Ascending aorta (tissue), 2 donors: Measurements from ENCODE around the gene GRAMD1A. TPM values are rescaled to one million over a fixed set of nuclear protein-coding genes. Genes with fewer than 3 reads are reported as not detected.
A peak's percentile ranks its signal among the peaks of the same experiment; 100 is the strongest.
"Not testable (repeated sequence)": the region's sequence is repeated elsewhere in the genome, so short reads cannot be mapped to it uniquely, and the experiment has no call there.

Experiments used
- DNase-seq, 2 donors: peaks; one replicate each; pipeline ENCODE4 v3.0.0-alpha.2; 2019; ENCODE audit warnings: low spot score in 2 of 2
- H3K27ac ChIP-seq, 2 donors: fragments of 200-600 bp; sonication (generic); one replicate each; pipeline ENCODE4 v1.5.1; 2016 to 2017; ENCODE audit warnings: mild to moderate bottlenecking in 1 of 2
- H3K27me3 ChIP-seq: fragments of 200-600 bp; sonication (generic); one replicate; pipeline ENCODE4 v1.5.1; 2017
- H3K36me3 ChIP-seq, 2 donors: fragments of 200-600 bp; sonication (generic); one replicate each; pipeline ENCODE4 v1.5.1; 2016
- H3K4me1 ChIP-seq, 2 donors: fragments of 200-600 bp; sonication (generic); one replicate each; pipeline ENCODE4 v1.5.1; 2016 to 2017; ENCODE audit warnings: mild to moderate bottlenecking in 1 of 2
- H3K4me3 ChIP-seq, 2 donors: fragments of 200-600 bp; sonication (generic); one replicate each; pipeline ENCODE4 v1.5.1; 2016 to 2017; ENCODE audit warnings: mild to moderate bottlenecking in 1 of 2
- H3K9me3 ChIP-seq, 2 donors: fragments of 200-600 bp; sonication (generic); one replicate each; pipeline ENCODE4 v1.5.1; 2016
- intact Hi-C: fragments of 100-400 bp; cut with DNase I; formaldehyde crosslinking; loops from one replicate; pipeline ENCODE4 v1.15.1; 2023
- total RNA-seq: library from RNA; depleted of rRNA; stranded (reverse); fragments of >200 nt; gene quantifications from one replicate; pipeline ENCODE4 v1.1.0, GENCODE V29; 2016
- TF ChIP-seq, protein P1 (sequence below), 3 experiments: fragments of 200-600 bp in 2 of 3; fragments of 450-650 bp in 1 of 3; sonication (generic) in 2 of 3; IDR thresholded peaks; one replicate each; pipeline ENCODE4 v1.5.1; 2016 to 2019; ENCODE audit warnings: antibody characterized with exemption in 3 of 3, mild to moderate bottlenecking in 1 of 3, moderate library complexity in 1 of 3

Gene GRAMD1A
- total RNA-seq, 1 donor from 2014 or later, result 103 TPM

DNA sequence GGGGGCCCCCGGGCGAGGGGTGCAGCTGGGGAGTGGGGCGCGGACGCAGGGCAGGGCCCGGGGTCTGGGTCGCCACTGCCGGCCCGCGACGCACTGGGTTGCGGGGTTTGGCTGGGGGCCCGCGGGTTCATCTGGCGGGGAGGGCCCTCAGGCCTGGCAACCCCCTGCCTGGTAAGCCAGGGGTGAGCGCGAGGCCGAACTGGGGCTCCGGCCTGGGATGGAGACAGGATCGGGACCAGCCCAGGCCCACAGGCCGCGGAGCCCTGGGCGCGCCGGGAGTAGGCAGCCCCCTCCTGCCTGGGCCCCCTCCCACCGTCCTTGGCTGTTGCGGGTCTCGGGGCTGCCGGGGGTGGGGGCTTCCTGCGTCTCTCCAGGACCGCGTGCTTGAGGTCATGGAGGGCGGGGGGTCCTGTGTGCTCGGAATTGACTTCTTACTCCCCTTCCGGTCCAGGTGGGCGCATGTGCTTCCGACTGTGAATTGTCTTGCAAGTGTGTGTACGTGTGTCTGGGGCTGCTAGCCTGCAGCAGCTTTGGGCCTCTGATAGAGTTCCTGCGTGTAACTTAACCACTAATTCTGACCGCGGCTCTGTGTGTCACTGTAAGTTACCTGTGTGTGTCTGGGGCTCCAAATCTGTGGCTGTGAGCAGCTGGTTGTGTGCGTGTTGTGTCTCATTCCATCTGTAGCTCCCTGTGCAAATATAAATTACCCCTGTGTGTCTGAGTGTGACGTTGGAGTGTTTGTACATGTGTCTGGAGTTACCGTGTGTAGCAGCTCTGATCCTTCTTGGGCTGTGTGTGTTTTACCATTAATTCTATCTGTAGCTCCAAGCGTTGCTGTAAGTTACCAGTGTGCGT lies 751 bp downstream of the GRAMD1A start:
- peak overlapping the region; percentile 95 to 100 for H3K27ac ChIP-seq
- H3K36me3 ChIP-seq, result peaks cover 4 to 5% of the 10 kb centered on the region in 2 donors
- no peaks in the 10 kb centered on the region for H3K9me3 ChIP-seq
- H3K4me1 ChIP-seq, result peaks cover 5 to 16% of the 10 kb centered on the region in 2 donors
- no peaks in the 10 kb centered on the region for H3K27me3 ChIP-seq
- peak overlapping the region; percentile 94 to 99 for H3K4me3 ChIP-seq
- no peak for DNase-seq
- intact Hi-C loops, result loop anchor here (1.0 kb wide), 1 partner anchor 30 kb away; no protein-coding TSS in a partner anchor
- TF ChIP-seq, protein P1, sequence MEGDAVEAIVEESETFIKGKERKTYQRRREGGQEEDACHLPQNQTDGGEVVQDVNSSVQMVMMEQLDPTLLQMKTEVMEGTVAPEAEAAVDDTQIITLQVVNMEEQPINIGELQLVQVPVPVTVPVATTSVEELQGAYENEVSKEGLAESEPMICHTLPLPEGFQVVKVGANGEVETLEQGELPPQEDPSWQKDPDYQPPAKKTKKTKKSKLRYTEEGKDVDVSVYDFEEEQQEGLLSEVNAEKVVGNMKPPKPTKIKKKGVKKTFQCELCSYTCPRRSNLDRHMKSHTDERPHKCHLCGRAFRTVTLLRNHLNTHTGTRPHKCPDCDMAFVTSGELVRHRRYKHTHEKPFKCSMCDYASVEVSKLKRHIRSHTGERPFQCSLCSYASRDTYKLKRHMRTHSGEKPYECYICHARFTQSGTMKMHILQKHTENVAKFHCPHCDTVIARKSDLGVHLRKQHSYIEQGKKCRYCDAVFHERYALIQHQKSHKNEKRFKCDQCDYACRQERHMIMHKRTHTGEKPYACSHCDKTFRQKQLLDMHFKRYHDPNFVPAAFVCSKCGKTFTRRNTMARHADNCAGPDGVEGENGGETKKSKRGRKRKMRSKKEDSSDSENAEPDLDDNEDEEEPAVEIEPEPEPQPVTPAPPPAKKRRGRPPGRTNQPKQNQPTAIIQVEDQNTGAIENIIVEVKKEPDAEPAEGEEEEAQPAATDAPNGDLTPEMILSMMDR (IDR thresholded peaks at IDR 0.05), result no peak

DNA sequence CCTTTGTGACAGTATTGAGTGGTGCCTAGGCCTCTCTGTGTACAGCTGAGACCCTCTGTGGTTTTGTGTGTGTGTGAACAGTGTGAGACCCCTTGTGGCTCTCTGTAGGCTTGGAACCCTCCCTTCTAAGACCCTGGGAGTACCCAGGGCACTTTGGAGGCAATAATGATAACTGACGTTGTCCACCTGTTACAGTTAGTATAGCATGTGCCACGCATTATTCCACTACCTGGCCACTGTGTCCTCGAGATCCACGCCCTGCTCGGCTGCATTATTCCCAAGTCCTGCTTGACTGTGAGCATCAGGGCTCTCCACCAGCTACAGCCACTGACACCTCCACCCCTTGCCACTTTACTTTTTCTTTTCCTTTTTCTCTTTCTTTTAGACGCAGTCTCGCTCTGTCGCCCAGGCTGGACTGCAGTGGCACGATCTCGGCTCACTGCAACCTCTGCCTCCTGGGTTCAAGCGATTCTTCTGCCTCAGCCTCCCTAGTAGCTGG lies 2.0 kb downstream of the GRAMD1A start:
- intact Hi-C loops, result no loop called here
- no peak for DNase-seq
- TF ChIP-seq, protein P1 (IDR thresholded peaks at IDR 0.05), result no peak
- H3K4me3 ChIP-seq, result peak overlapping the region in 1 of 2 donors; percentile 99
- H3K27me3 ChIP-seq, result no peaks in the 10 kb centered on the region
- H3K9me3 ChIP-seq, result no peaks in the 10 kb centered on the region
- peaks cover 5 to 7% of the 10 kb centered on the region in 2 donors for H3K36me3 ChIP-seq
- H3K4me1 ChIP-seq, result peaks cover 6 to 16% of the 10 kb centered on the region in 2 donors
- peak overlapping the region in 1 of 2 donors; percentile 100 for H3K27ac ChIP-seq

DNA sequence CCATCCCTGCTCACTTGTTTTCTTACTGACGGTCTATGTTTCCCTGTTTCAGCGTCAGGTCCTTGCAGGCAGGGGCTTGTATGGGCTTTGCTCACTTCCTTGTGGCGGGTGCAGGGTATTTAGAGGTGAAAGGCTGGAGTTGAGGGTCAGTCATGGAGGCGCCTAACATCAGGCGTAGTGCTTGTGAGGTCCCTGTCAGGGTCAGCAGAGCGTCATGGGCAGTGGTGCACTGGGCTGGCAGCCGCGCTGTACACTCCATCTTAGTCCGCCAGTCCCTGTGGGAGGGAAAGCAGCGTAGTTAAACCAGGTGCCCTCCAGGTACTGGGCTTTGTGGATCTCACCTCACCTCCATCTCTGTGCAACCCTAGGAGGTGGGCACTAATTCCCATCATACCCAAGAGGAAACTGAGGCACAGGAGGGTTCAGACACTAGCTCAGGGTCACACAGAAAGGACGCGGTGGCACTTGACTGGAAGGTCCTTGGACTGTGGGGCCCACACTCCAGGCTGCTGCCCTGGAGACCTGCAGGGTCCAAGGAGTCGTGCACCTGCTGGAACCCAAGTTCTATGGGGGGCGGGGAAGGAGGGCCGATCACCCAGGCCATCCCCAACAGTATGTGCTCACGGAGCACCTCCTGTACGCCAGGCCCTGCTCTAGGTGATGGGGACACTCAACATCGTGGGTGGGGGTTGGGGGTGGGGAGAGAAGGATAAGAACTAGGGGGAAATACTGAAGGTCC lies 4.6 kb downstream of the GRAMD1A start:
- Histone ChIP-seq H3K4me1 (peaks cover 6 to 7% of the 10 kb centered on the region in 2 donors), H3K36me3 (peaks cover 14% of the 10 kb centered on the region in 2 donors), H3K27me3 (no peaks in the 10 kb centered on the region), H3K9me3 (no peaks in the 10 kb centered on the region), H3K27ac (no peak overlapping the region), H3K4me3 (no peak overlapping the region)
- TF ChIP-seq, protein P1 (IDR thresholded peaks at IDR 0.05), result no peak
- intact Hi-C loops, result no loop called here
- DNase-seq, result no peak

DNA sequence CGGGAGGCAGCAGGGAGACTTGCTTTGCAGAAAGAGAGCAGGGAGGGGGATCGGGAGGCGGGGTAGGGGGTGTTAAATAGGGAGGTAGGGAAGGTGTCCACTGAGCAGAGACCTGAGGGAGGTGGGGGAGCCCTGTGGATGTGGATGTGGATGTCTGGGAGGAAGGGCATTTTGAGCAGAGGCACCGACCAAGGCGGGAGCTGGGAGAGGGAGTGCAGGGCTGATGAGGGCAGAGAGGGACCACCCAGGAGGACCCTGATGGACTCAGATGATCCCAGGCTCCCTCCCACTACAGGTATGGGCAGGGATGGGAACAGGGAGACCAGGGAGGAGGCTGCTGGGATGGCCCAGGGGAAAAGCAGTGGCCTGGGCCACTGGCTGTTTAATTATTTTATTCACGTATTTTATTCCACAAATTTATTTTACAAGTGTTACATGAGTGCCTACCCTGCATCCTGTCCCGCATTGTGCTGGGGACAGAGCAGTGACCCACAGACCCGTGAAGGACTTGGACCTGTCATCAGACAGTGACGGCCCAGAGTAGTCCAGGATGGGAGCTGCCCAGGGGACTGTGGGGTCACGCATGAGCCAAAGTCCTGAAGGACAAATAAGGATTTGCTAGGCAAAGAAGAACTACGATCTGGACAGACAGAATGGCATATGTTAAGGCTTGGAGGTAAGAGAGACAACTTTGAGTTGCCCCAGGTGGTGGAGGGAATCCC lies 5.3 kb downstream of the GRAMD1A start:
- Histone ChIP-seq H3K9me3 (no peaks in the 10 kb centered on the region), H3K27ac (peak overlapping the region in 1 of 2 donors; percentile 7), H3K4me1 (peaks cover 6 to 7% of the 10 kb centered on the region in 2 donors), H3K36me3 (peaks cover 22% of the 10 kb centered on the region in 2 donors), H3K27me3 (no peaks in the 10 kb centered on the region), H3K4me3 (no peak overlapping the region)
- TF ChIP-seq, protein P1 (IDR thresholded peaks at IDR 0.05), result no peak
- intact Hi-C loops, result no loop called here
- no peak for DNase-seq

DNA sequence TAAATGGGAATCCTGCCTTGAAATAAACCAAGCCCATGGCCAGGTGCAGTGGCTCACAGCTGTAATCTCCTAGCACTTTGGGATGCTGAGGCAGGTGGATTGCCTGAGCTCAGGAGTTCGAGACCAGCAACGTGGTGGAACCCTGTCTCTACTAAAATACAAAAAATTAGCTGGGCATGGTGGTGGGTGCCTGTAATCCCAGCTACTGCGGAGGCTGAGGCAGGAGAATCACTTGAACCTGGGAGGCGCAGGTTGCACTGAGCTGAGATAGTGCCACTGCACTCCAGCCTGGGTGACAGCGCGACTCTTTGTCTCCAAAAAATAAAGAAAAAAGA lies 5.9 kb downstream of the GRAMD1A start:
- H3K4me3 ChIP-seq, H3K4me1 ChIP-seq, H3K27me3 ChIP-seq, DNase-seq, intact Hi-C loops, H3K9me3 ChIP-seq: not testable (repeated sequence)
- peaks cover 26% of the 10 kb centered on the region in 2 donors for H3K36me3 ChIP-seq
- peak overlapping the region in 1 of 2 donors; percentile 15 for H3K27ac ChIP-seq
